ENCODE data around the gene CCNH.

DNA sequence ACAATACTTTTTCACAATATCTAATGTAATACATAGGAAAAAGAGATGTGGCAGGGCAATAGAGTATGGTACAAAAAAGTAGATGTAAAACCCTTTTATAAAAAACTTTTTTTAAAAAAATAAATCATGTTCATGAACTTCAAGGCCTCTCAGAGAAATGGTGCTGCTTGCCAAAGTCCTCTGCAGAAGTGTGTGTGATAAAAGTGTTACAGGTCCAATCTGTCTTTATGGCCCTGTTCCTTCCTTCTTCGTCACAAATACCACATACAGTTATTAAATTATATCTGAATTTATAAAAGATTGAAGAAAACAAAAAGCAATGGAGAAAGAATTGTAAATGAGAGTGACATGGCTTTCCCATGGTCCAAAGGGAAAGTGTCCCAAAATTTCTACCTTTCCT, 21.7 kb upstream of the CCNH start:
- TF ChIP-seq, protein P1, sequence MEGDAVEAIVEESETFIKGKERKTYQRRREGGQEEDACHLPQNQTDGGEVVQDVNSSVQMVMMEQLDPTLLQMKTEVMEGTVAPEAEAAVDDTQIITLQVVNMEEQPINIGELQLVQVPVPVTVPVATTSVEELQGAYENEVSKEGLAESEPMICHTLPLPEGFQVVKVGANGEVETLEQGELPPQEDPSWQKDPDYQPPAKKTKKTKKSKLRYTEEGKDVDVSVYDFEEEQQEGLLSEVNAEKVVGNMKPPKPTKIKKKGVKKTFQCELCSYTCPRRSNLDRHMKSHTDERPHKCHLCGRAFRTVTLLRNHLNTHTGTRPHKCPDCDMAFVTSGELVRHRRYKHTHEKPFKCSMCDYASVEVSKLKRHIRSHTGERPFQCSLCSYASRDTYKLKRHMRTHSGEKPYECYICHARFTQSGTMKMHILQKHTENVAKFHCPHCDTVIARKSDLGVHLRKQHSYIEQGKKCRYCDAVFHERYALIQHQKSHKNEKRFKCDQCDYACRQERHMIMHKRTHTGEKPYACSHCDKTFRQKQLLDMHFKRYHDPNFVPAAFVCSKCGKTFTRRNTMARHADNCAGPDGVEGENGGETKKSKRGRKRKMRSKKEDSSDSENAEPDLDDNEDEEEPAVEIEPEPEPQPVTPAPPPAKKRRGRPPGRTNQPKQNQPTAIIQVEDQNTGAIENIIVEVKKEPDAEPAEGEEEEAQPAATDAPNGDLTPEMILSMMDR (IDR thresholded peaks at IDR 0.05) = no peak
- TF ChIP-seq EP300 (IDR thresholded peaks at IDR 0.05) (no peak), SMC3 (IDR thresholded peaks at IDR 0.05) (no peak), MAZ (IDR thresholded peaks at IDR 0.05; ENCODE audit: borderline replicate concordance, low read depth, low read length) (no peak)
